NCI-H345 (cell line): ENCODE results near the gene MYPN.
A peak's percentile ranks its signal among the peaks of the same experiment; 100 is the strongest.
"Not testable (repeated sequence)": the region's sequence is repeated elsewhere in the genome, so short reads cannot be mapped to it uniquely, and the experiment has no call there.

Source experiments
- DNase-seq: peaks from one replicate; lab custom pipeline; 2025; lab: John Stamatoyannopoulos, UW

Gene MYPN

DNA sequence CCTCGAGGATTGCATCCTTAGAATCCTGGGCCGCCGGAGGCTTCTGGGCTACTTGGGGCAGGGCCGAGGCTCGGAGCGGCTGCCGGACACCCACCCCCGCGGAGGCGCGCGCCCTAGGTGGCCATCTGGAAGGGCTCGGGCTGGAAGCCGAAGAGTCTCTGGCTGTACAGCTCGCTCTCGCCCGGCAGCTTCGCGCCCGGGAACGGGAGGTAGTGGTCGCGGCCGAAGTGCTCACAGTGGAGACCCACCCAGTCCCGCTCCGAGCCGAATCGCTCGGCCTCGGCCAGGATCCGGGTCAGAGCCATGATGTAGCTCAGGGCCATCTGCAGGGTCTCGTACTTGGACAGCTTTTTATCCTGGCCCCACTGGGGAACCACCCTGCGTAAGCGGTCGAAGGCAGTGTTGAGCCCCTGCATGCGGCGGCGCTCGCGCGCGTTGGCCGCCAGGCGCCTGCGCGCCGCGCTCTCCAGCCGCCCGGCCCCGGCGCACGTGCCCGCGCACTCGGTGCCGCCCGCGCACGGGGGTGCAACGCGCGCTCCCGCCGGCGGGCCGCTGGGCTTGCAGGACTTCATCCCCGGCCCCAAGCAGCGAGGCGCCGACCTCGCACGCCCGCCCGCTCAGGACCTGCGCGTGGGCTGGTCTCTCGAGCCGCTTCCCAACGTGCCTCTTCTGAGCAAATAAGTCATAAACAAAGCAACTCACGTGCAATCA is 122.0 kb downstream of the MYPN start:
- peak; percentile 64 for DNase-seq

DNA sequence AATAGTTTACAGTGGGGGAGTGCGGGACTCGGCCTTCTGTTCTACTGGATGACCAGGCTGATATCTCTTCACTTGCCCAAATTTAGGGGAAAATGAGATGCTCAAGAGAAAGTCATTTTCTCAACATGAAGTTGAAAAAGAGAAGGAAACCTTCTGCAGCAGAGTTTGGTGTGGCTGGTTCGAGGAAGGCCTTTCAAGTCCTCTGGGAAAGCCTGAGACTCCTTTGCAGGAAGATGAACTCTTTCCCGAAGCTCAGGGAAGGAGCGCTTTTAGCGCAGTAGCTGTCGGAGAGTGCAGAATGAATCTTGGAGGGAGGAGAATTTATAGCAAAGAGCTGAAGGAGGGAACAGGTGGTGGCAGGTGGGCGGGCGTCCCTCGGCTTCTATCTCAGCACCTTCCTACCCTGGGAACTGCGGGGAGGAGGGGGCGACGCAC is 122.5 kb downstream of the MYPN start, which contains the start of gene ATOH7:
TSS of gene ATOH7 (minus strand) at position 297 of the 435 bp plus-strand sequence. CDS start 436 bp downstream, outside the sequence.
- DNase-seq = no peak

DNA sequence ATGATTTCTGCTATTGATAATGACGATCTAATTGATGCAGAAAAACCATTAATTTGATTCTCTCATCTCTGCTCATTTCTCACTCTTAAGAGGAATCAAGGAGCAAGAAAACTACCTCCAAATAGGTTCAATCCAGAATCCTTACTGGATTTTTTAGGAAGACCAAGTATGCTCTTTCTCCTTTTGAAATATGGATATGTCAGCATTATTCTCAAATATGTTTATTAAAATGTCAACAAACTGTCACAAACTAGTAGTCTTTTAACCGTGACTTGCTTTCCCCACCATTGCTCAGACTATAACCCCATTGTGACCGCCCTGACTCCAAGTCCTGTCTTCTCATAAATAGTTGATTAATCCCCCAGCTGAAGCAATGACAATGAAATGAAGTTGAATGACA is 123.8 kb downstream of the MYPN start:
- no peak for DNase-seq

DNA sequence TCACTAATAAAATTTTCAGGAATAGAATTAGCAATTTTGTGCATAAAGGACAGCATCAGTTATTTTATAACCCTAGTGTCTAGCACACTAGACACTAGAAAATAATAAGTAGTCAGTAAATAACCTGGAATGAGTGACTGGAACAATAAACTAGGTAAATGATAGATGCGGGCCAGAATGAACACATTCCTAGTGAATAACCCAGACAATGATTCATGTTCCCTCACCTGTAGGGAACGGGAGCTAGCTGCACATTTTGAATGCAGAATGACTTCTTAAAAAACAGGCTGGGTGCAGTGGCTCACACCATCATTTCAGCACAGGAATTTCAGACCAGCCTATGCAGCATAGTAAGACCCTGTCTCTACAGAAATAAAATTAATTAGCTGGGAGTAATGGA is 125.8 kb downstream of the MYPN start:
- no peak for DNase-seq

DNA sequence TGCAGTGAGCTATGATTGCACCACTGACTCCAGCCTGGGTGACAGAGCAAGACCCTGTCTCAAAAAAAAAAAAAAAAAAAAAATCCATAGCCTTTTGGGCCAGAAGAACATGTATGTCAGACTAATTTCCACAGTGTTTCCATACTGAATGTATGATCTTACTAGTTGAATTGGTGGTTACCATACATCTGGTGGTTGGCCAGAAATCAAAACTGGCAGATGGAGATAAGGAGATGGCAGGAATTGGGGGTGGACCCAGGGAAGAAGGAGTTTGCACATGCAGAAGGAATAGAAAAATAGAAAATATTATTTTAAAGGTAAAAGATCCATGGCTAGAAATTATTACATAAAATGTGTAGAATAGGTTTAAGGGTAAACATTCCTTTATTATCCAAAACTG is 126.3 kb downstream of the MYPN start:
- no peak for DNase-seq

DNA sequence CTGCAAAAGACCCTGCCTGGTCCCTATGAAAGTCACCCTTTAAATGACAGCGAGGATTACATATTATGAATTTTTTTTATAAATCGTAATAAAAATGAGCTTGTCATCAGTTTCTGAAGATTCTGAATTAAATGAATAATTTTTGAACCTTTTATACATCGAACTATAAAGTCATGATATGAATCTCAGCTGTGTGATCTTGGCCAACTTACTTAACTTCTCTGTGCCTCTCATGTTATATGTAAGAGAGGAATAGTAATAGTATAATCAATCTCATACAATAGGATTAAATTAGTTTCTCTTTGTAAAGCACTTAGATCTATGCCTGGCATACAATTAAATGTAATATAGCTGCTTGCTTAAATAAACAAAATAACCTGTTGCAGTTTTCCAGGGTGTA is 127.9 kb downstream of the MYPN start:
- DNase-seq = no peak

DNA sequence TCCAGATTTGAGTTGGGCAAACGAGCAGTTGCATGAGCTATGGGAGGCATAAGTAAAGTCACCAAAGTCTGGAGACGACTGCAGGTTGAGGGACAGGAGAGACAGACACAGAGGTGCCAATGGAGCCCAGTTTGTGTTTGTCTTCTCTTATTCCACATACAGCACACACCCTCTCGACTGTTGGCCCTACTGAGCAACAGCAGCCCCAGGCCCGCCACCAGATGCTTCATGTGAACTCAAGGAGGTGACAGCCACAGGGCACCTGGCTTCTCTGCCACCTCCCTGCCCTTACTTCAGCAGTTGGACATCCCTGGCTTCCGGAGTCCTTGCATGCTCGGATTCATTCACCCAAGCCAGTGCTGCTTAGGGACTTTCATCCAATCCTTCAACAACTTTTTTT is 129.1 kb downstream of the MYPN start:
- no peak for DNase-seq

DNA sequence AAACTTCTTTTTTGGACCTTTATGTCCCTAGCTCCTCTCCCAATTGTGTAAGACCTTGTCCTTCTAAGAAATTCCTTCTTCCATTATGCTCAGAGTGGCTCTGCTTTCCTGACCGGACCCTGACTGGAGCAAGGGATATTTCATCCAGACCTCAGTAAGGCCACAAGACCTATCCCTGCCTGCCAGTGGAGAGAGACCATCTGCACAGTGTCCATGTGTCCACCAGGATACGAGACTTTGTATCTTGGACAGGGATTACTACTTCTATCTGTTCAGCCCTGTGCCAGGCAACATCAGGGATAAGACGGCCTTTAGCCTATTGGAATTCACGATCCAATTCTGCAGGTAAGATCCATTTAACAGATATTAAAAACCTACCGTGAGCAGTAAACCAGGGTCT is 129.8 kb downstream of the MYPN start:
- no peak for DNase-seq

DNA sequence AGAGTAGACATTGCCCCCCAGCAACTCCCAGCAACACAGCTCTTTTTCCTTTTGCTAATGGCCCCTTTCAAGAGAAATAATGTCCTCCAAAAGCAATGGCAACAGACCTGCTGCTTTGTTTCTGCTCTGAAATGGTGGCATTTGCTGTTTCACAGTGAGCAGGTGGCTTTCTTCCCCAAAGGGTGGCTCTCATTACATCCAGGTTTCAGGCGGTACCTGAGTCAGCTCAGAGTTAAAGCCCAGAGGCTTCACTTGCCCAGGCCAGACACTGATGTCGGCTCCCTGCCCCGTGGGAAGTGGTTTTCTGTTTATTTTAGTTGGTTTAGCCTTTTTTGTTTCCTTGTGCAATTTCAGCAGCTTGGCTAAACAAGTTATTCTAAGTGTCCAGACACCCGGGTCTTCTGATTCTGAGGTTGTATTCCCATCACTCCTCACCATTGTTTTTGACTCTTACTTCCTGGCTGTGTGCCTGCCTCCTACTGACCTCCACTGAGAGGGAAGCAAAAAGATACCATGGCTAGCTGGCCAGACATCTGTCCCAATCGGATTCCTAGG is 130.4 kb downstream of the MYPN start:
- no peak for DNase-seq

DNA sequence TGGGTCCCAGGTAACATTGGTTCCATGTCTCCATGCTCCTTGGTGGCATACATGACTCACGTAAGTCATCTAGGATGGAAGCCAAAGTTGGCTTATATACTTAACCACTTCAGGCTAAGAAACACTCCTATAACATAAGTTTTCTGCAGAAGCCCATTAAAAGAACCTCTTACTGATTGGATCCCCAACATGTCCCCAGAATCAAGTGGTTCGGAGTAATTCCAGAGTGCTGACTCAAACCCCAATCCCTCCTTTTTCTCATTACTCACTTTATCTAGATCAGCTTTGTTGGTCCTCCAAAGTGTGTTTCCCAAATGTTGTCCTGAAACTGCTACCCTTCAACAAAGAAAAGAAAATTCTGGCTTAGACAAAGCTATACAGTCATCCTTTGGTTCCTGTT is 132.8 kb downstream of the MYPN start:
- DNase-seq = no peak

DNA sequence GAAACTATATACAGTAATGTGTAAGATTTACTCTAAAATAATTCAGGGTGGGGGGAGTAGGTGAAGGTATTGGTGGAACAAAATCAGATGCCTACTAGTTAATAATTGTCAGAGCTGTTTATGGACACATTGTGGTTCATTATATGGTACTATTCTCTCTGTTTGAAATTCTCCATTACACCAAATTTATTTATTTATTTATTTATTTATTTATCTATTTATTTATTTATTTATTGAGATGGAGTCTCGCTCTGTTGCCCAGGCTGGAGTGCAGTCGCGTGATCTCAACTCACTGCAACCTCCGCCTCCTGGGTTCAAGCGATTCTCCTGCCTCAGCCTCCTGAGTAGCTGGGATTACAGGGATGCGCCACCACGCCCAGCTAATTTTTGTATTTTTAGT is 137.1 kb downstream of the MYPN start:
- DNase-seq = not testable (repeated sequence)

DNA sequence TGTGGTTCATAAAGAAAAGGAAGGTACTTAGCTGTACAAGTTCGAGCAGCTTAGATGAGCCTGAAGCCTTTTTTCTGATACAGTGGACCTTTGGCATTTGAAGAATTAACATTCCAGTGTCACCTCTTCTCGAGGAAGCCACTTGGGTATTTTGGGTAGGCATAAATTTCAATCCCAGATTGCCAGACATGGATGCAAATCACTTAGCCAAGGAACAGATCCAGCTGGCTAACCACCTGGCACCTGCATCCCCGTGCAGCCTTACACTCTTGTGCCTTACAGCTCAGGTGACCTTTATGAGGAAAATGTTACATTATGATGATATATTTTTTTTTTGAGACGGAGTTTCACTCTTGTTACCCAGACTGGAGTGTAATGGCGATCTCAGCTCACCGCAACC is 138.6 kb downstream of the MYPN start:
- DNase-seq = no peak

DNA sequence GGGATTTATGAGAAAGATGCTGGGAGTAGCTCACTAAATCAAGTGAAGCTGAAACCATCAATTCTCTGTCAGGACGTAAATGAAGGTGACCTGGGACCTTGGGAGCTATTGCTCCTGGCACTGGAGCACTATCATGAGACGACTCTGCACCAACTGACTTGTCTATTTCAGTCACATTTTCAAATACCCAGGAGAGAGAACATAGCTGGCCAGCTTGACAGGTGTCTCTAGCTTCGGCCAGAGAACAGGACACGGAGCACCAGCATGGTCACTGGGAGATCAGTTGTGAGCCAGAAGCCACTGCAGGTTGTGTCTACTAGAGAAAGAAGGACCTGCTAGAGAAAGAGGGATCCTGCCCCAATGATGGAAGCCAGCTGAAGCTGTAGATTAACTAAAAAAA is 140.0 kb downstream of the MYPN start:
- DNase-seq = no peak

DNA sequence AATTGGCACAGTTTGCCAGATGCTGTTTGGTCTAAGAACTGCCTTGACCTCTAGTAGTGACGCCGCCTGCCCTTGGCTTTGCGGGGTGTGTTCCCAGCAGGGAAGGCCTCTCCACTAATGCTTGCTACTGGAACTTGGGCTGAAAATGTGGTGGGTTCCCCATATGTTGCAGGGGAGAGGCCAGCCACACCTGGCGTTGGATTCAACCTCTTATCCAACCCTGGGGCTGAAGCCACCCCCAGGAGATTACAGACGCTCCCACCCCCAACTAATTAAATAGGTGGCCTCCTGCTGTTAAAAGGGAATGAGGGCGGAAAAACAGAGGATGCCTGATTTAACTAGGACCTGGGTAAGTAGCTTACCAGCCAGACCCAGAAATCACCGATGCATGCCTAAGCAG is 141.9 kb downstream of the MYPN start:
- DNase-seq = no peak

DNA sequence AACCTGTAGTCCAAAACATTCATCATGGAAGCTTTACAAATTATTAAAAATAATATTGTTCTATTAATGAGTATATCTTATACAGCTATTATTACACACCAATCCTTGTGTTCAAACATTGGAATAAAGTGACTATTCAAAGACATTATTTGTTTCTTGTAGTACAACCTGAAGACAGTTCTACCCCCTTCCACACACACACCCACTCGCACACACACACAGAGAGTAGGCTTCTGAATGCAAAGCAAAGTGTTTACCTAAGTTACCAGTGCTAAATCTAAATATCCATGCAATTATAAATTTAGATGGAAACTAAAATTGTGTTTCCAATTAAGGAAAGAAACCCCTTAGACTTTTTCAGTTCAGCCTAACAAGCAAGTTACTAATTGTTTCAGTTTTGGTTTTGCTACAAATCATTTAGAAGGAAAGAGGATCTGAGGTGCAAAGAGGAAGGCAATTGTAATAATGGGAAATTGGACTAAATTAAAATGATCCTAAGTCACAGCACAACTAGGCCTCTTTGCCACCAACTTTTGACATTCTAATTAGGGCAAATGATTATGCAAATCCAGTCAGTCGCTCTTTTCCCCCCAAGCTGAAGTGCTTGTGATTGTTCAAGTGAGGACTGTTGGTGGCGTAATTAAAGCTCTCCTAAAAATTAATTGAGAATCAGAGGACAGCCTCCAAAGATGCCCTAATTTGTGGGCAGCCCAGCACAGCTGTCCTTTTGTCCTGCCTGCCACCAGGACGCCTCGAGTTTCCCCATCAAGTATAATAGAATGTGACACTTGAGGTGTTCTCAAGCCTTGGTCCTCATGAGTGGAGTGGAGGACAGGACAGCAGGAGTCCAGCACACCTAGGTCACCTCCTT is 142.6 kb downstream of the MYPN start:
- DNase-seq = no peak

DNA sequence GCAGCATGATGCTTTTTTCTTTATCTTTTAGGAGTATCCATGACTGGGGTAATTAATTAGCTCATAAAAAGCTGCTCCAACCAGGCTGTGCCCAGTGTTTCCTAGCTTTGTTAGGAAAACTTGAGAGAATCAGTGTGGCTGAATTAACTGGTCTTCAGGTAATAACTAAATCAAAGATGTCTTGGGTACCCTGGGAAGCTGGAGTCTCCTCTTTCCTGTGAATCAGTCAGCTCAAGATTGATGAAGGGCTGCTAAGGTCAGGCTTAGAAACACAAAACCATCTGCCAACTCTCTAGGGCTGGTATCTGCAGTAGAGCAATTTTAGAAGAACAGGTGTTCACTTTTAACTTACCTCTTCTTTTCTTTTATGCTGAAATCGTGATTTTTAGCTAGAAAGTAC is 144.1 kb downstream of the MYPN start:
- DNase-seq = no peak

DNA sequence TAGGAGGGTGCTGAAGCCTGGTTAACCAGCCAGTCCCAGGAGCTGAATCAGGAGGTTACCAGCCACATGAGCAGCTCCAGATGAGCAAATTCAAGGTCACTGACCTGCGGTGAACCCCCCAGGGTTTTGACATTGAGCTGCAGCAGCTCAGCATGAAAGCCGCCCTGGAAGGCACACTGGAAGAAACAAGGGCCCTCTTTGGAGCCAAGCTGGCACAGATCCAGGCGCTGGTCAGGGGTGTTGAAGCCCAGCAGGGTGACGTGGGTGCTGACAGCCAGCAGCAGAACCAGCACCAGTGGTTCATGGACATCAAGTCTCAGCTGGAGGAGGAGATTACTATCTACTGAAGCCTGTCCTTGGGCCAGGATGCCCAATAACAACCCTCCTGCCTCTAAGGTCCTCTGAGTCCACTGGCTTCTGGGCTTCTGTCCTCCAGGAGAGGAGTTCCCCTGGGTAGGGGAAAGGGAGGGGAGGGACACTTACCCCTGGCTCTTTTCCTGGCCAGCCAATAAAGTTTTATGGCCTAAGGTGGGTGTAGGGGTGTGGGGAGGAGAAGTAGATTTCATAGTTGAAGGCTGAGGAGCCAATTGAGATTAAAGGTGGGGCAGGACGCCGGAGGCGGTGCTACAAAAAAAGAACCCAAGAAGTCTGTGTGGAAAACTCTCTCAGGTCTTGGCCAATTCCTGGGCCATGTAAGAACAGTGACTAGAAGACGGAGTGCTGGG is 152.0 kb downstream of the MYPN start:
- peak; percentile 41 for DNase-seq
